Measurements from ENCODE around the gene NDUFAF4.

DNA sequence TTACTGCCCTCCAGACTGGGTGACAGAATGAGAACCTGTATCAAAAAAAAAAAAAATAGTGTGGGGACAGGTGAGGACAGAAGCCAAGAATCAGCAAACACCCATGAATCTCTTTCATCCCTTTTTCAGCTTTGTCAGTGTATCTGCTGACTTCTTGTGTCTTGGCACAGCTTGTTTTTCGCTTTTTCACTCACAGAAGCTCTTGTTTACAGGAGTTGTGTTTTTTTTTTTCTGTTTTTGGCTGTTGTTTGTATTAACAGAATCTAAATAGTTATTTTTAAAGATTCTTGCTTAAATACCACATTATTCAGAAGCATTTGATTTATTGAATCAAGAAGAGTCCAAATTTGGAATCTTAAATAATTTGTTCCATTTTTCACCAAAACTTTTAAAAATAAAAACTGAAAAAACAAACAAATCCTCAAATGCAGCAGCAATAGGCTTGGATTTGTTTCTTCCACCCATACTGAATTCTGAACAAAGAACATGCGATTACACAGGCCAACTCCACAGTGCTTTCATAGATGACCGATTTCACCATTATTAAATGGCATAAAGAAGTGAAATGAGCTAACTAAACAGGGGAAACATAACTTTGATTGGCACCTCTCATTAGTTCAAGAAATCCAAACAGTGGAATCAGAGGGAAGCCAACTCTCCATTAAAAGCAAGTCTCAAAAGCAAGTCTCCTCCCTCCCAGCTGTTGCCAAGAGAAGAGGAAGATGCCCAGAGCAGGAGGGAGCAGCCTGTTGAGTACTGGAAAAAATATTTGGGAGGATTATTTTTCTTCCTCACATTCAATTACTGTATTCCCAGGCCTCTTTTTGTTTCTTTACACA, 33.3 kb downstream of the NDUFAF4 start:
- TF ChIP-seq, protein P1, sequence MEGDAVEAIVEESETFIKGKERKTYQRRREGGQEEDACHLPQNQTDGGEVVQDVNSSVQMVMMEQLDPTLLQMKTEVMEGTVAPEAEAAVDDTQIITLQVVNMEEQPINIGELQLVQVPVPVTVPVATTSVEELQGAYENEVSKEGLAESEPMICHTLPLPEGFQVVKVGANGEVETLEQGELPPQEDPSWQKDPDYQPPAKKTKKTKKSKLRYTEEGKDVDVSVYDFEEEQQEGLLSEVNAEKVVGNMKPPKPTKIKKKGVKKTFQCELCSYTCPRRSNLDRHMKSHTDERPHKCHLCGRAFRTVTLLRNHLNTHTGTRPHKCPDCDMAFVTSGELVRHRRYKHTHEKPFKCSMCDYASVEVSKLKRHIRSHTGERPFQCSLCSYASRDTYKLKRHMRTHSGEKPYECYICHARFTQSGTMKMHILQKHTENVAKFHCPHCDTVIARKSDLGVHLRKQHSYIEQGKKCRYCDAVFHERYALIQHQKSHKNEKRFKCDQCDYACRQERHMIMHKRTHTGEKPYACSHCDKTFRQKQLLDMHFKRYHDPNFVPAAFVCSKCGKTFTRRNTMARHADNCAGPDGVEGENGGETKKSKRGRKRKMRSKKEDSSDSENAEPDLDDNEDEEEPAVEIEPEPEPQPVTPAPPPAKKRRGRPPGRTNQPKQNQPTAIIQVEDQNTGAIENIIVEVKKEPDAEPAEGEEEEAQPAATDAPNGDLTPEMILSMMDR (IDR thresholded peaks at IDR 0.05; ENCODE audit: low read depth, low read length, missing input control), result no peak
- TF ChIP-seq EGR1 (IDR thresholded peaks at IDR 0.05; ENCODE audit: low read depth in 2 of 2) (no peak), YY1 (IDR thresholded peaks at IDR 0.05) (no peak), SP1 (IDR thresholded peaks at IDR 0.05) (no peak), GABPA (IDR thresholded peaks at IDR 0.05 in 1 of 2, conservative IDR thresholded peaks at IDR 0.05 in 1 of 2) (no peak), TAF1 (conservative IDR thresholded peaks at IDR 0.05) (no peak), JUND (IDR thresholded peaks at IDR 0.05) (no peak), RAD21 (IDR thresholded peaks at IDR 0.05) (no peak), RXRA (IDR thresholded peaks at IDR 0.05) (no peak)
- TF ChIP-seq, protein P2, sequence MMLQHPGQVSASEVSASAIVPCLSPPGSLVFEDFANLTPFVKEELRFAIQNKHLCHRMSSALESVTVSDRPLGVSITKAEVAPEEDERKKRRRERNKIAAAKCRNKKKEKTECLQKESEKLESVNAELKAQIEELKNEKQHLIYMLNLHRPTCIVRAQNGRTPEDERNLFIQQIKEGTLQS (IDR thresholded peaks at IDR 0.05), result no peak
- TF ChIP-seq, protein P3, sequence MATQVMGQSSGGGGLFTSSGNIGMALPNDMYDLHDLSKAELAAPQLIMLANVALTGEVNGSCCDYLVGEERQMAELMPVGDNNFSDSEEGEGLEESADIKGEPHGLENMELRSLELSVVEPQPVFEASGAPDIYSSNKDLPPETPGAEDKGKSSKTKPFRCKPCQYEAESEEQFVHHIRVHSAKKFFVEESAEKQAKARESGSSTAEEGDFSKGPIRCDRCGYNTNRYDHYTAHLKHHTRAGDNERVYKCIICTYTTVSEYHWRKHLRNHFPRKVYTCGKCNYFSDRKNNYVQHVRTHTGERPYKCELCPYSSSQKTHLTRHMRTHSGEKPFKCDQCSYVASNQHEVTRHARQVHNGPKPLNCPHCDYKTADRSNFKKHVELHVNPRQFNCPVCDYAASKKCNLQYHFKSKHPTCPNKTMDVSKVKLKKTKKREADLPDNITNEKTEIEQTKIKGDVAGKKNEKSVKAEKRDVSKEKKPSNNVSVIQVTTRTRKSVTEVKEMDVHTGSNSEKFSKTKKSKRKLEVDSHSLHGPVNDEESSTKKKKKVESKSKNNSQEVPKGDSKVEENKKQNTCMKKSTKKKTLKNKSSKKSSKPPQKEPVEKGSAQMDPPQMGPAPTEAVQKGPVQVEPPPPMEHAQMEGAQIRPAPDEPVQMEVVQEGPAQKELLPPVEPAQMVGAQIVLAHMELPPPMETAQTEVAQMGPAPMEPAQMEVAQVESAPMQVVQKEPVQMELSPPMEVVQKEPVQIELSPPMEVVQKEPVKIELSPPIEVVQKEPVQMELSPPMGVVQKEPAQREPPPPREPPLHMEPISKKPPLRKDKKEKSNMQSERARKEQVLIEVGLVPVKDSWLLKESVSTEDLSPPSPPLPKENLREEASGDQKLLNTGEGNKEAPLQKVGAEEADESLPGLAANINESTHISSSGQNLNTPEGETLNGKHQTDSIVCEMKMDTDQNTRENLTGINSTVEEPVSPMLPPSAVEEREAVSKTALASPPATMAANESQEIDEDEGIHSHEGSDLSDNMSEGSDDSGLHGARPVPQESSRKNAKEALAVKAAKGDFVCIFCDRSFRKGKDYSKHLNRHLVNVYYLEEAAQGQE (IDR thresholded peaks at IDR 0.05), result no peak
- TF ChIP-seq, protein P4, sequence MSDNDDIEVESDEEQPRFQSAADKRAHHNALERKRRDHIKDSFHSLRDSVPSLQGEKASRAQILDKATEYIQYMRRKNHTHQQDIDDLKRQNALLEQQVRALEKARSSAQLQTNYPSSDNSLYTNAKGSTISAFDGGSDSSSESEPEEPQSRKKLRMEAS (IDR thresholded peaks at IDR 0.05), result no peak
